GM12874 (cell line): ENCODE results near the gene NAV3.

Source experiments
- CTCF ChIP-seq: IDR thresholded peaks from 2 replicates; pipeline ENCODE4 v1.5.1; 2011; ENCODE audit warnings: low read depth, mild to moderate bottlenecking, control low read depth, low read length, moderate library complexity; ENCODE audit not compliant: insufficient read depth

Gene NAV3

GRCh38 chr12:78118036-78118435 is 287.3 kb downstream of the NAV3 start:
- 0 out of 2 replicates have a peak, but pooled peaks have one; percentile 23 for TF ChIP-seq CTCF

GRCh38 chr12:78118486-78118885 is 287.8 kb downstream of the NAV3 start:
- no peak for TF ChIP-seq CTCF

- TF ChIP-seq CTCF = no peak
Measured at GRCh38 chr12:78119351-78119918, 288.7 kb downstream of the NAV3 start.

GRCh38 chr12:78120306-78120705 is 289.6 kb downstream of the NAV3 start:
- no peak for TF ChIP-seq CTCF

- no peak for TF ChIP-seq CTCF
Measured at GRCh38 chr12:78120866-78121560, 290.3 kb downstream of the NAV3 start.

GRCh38 chr12:78121969-78122610 is 291.4 kb downstream of the NAV3 start:
- TF ChIP-seq CTCF = no peak

- TF ChIP-seq CTCF = no peak
Measured at GRCh38 chr12:78128211-78128610, 297.5 kb downstream of the NAV3 start.
